ENCODE results near the gene ANAPC13.

ANAPC13 gene

GRCh38 chr3:134459562-134459961 lies 26.2 kb downstream of the ANAPC13 start:
- no peak overlapping the region for H3K4me3 ChIP-seq (replicated peaks; ENCODE audit: low read depth, low read length)
- no peak for TF ChIP-seq CTCF (IDR thresholded peaks at IDR 0.05; ENCODE audit: low read length, missing control alignments)

GRCh38 chr3:134458406-134458945 lies 27.3 kb downstream of the ANAPC13 start:
- DNase-seq (ENCODE audit: low read depth), result no peak
- TF ChIP-seq CTCF (IDR thresholded peaks at IDR 0.05; ENCODE audit: low read length, missing control alignments), result no peak
- H3K4me3 ChIP-seq (replicated peaks; ENCODE audit: low read depth, low read length), result no peak overlapping the region

More at GRCh38 chr3:134459562-134459961, 26.2 kb downstream of the ANAPC13 start:
- no peak for DNase-seq (ENCODE audit: low read depth)

- DNase-seq (ENCODE audit: low read depth), result no peak
- TF ChIP-seq CTCF (IDR thresholded peaks at IDR 0.05; ENCODE audit: low read length, missing control alignments), result no peak
- no peak overlapping the region for H3K4me3 ChIP-seq (replicated peaks; ENCODE audit: low read depth, low read length)
Measured at GRCh38 chr3:134457376-134458074, 28.3 kb downstream of the ANAPC13 start.

- no peak for DNase-seq (ENCODE audit: low read depth)
- H3K4me3 ChIP-seq (replicated peaks; ENCODE audit: low read depth, low read length), result no peak overlapping the region
- no peak for TF ChIP-seq CTCF (IDR thresholded peaks at IDR 0.05; ENCODE audit: low read length, missing control alignments)
Measured at GRCh38 chr3:134453631-134454030, 32.2 kb downstream of the ANAPC13 start.

GRCh38 chr3:134449951-134450350 lies 35.8 kb downstream of the ANAPC13 start:
- no peak overlapping the region for H3K4me3 ChIP-seq (replicated peaks; ENCODE audit: low read depth, low read length)
- DNase-seq (ENCODE audit: low read depth), result no peak
- TF ChIP-seq CTCF (IDR thresholded peaks at IDR 0.05; ENCODE audit: low read length, missing control alignments), result no peak

GRCh38 chr3:134449277-134449676 lies 36.5 kb downstream of the ANAPC13 start:
- peak; percentile 68 for DNase-seq (ENCODE audit: low read depth)
- H3K4me3 ChIP-seq (replicated peaks; ENCODE audit: low read depth, low read length), result no peak overlapping the region
- peak; percentile 64 for TF ChIP-seq CTCF (IDR thresholded peaks at IDR 0.05; ENCODE audit: low read length, missing control alignments)

- H3K4me3 ChIP-seq (replicated peaks; ENCODE audit: low read depth, low read length), result no peak overlapping the region
- DNase-seq (ENCODE audit: low read depth), result no peak
- TF ChIP-seq CTCF (IDR thresholded peaks at IDR 0.05; ENCODE audit: low read length, missing control alignments), result no peak
Measured at GRCh38 chr3:134448664-134449063, 37.1 kb downstream of the ANAPC13 start.

All from fibroblast of pulmonary artery (primary cell).